A673 (cell line): ENCODE measurements around the gene EIF3M. TPM values are rescaled to one million over a fixed set of nuclear protein-coding genes. Genes with fewer than 3 reads are reported as not detected.

Source experiments
- BruUV-seq: library from RNA; stranded (reverse); fragments of 400-500 nt; replicated peaks from 2 replicates; lab custom pipeline; 2021; lab: Mats Ljungman, UMichigan
- CTCF ChIA-PET: fragments of 300-600 bp; sonication (Branson Sonifier 250); formaldehyde crosslinking; loops from one replicate; lab custom pipeline; 2022; ENCODE audit warnings: antibody characterized with exemption; lab: Charles Lee
- POLR2A ChIA-PET: fragments of 300-600 bp; sonication (Branson Sonifier 250); formaldehyde crosslinking; loops from one replicate; lab custom pipeline; 2022; ENCODE audit warnings: antibody characterized with exemption; ENCODE audit not compliant: low non-redundant PET; lab: Charles Lee
- DNase-seq: peaks from one replicate; pipeline ENCODE4 v3.0.0-alpha.2; 2015; ENCODE audit warnings: low spot score
- H3K27ac ChIP-seq: fragments of 200-600 bp; sonication (generic); 2 replicates; pipeline ENCODE4 v1.5.1; 2016; ENCODE audit warnings: mixed run types, low read depth, mild to moderate bottlenecking, mixed read lengths, antibody characterized with exemption, low read length; ENCODE audit not compliant: poor library complexity, severe bottlenecking
- H3K27me3 ChIP-seq: fragments of 200-600 bp; sonication (generic); replicated peaks from 2 replicates; pipeline ENCODE4 v1.6.1; 2017; ENCODE audit warnings: mixed run types, low read depth, mild to moderate bottlenecking, mixed read lengths, antibody characterized with exemption, low read length; ENCODE audit not compliant: insufficient read depth, poor library complexity
- H3K36me3 ChIP-seq: fragments of 200-600 bp; sonication (generic); 2 replicates; pipeline ENCODE4 v1.6.1; 2016; ENCODE audit warnings: mixed run types, mild to moderate bottlenecking, mixed read lengths, antibody characterized with exemption, low read length; ENCODE audit not compliant: insufficient read depth, poor library complexity, severe bottlenecking
- H3K4me1 ChIP-seq: fragments of 200-600 bp; sonication (generic); 2 replicates; pipeline ENCODE4 v1.6.1; 2017; ENCODE audit warnings: mixed run types, mild to moderate bottlenecking, mixed read lengths, antibody characterized with exemption, low read length; ENCODE audit not compliant: insufficient read depth, poor library complexity, severe bottlenecking
- H3K4me3 ChIP-seq: fragments of 200-600 bp; sonication (generic); 2 replicates; pipeline ENCODE4 v1.5.1; 2016; ENCODE audit warnings: low read depth, mixed run types, mild to moderate bottlenecking, mixed read lengths, low read length; ENCODE audit not compliant: poor library complexity, severe bottlenecking
- H3K9me3 ChIP-seq: fragments of 200-600 bp; sonication (generic); 2 replicates; pipeline ENCODE4 v1.6.1; 2016; ENCODE audit warnings: mixed run types, low read depth, mild to moderate bottlenecking, mixed read lengths, antibody characterized with exemption, low read length; ENCODE audit not compliant: poor library complexity, severe bottlenecking
- CTCF ChIP-seq: fragments of 300-800, 200-600 bp; sonication (generic); conservative IDR thresholded peaks from 2 replicates; pipeline ENCODE4 v1.5.1; 2017; ENCODE audit warnings: low read depth, mild to moderate bottlenecking, antibody characterized with exemption, low read length, moderate library complexity, mixed read lengths
- EZH2 ChIP-seq: fragments of 200-600 bp; sonication (generic); IDR thresholded peaks from 2 replicates; pipeline ENCODE4 v1.6.1; 2017; ENCODE audit warnings: borderline replicate concordance, low read depth, mild to moderate bottlenecking, mixed read lengths, antibody characterized with exemption, low read length; ENCODE audit not compliant: poor library complexity, severe bottlenecking
- intact Hi-C: fragments of 100-400 bp; cut with micrococcal nuclease; formaldehyde crosslinking; loops from one replicate; pipeline ENCODE4 v1.10.0; 2022; ENCODE audit not compliant: unreplicated experiment
- total RNA-seq: library from RNA; stranded (reverse); gene quantifications from 2 replicates; pipeline ENCODE4 v1.2.3, GENCODE V29; 2021

EIF3M gene
- total RNA-seq, 1 experiment from 2014 or later = 1,119 TPM

GRCh38 chr11:32615422-32615821, 31.8 kb downstream of the EIF3M start:
- Histone ChIP-seq H3K27ac (no peak overlapping the region), H3K27me3 (no peaks in the 10 kb centered on the region), H3K4me1 (no peaks in the 10 kb centered on the region), H3K9me3 (no peaks in the 10 kb centered on the region), H3K4me3 (no peak overlapping the region), H3K36me3 (no peaks in the 10 kb centered on the region)
- intact Hi-C loops = no loop called here
- ChIA-PET CTCF (interaction anchor here (1.0 to 1.3 kb wide), 3 partner anchors 229 to 303 kb away, joined by 3 to 4 read pairs (median 3); no protein-coding TSS in a partner anchor), POLR2A (no interaction called here)
- TF ChIP-seq CTCF = peak; percentile 61
- TF ChIP-seq EZH2 = peak; percentile 58
- no TSS peak for BruUV-seq
- DNase-seq = peak; percentile 37

DNA sequence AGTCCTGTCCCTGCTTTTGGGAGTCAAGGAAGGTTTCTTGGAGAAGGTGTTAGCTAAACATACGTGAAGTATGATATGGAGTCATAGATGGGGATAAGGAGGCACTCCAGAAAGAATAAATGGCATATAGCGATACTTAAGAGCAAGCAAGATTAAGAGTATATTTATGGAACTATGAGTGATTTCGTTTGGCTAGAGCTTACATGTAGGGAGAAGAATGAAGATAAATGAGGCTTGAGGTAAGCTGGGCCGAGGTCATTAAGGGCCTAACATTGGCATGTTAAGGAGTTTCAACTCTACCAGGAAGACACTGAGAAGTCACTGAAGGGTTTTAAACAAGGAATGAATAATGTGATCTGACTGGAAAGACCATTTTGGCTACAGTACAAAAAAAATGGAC, 33.3 kb downstream of the EIF3M start:
- no peak for TF ChIP-seq CTCF
- no peak for TF ChIP-seq EZH2
- H3K4me1 ChIP-seq = no peaks in the 10 kb centered on the region
- H3K4me3 ChIP-seq = no peak overlapping the region
- no peak for DNase-seq
- H3K27me3 ChIP-seq = no peaks in the 10 kb centered on the region
- no TSS peak for BruUV-seq
- H3K36me3 ChIP-seq = no peaks in the 10 kb centered on the region
- ChIA-PET POLR2A (no interaction called here), CTCF (no interaction called here)
- H3K27ac ChIP-seq = no peak overlapping the region
- no peaks in the 10 kb centered on the region for H3K9me3 ChIP-seq
- intact Hi-C loops = no loop called here

- Histone ChIP-seq H3K27me3 (peaks cover 57% of the 10 kb centered on the region), H3K4me3 (no peak overlapping the region), H3K36me3 (no peaks in the 10 kb centered on the region), H3K9me3 (no peaks in the 10 kb centered on the region), H3K4me1 (no peaks in the 10 kb centered on the region), H3K27ac (no peak overlapping the region)
- BruUV-seq = no TSS peak
- no peak for DNase-seq
- ChIA-PET POLR2A (no interaction called here), CTCF (no interaction called here)
- intact Hi-C loops = no loop called here
- TF ChIP-seq EZH2 (no peak), CTCF (no peak)
Observed at GRCh38 chr11:32630844-32631243, 47.2 kb downstream of the EIF3M start.
